GM12872 (cell line): ENCODE data around the gene ATP10D.

Experiments used
- CTCF ChIP-seq: IDR thresholded peaks from 3 replicates; pipeline ENCODE4 v1.5.1; 2011; ENCODE audit warnings: low read depth, mild to moderate bottlenecking, low read length, moderate library complexity; ENCODE audit not compliant: insufficient read depth

ATP10D gene

GRCh38 chr4:47639531-47639930, 154.5 kb downstream of the ATP10D start:
- TF ChIP-seq CTCF = no peak

GRCh38 chr4:47640911-47641310, 155.8 kb downstream of the ATP10D start:
- TF ChIP-seq CTCF = no peak

GRCh38 chr4:47641755-47642154, 156.7 kb downstream of the ATP10D start:
- TF ChIP-seq CTCF = no peak

- no peak for TF ChIP-seq CTCF
These were observed 157.2 kb downstream of the ATP10D start for GRCh38 chr4:47642191-47642830.
